ENCODE results near the gene JAK3.

- no peak for TF ChIP-seq POLR2AphosphoS5 (IDR thresholded peaks at IDR 0.05; ENCODE audit: low read depth, low read length)
- no peak for TF ChIP-seq POLR2A (IDR thresholded peaks at IDR 0.05; ENCODE audit: low read depth, low read length)
- TF ChIP-seq PAX5 (IDR thresholded peaks at IDR 0.05; ENCODE audit: insufficient read depth, low read length, severe bottlenecking): no peak
- no peak for TF ChIP-seq TAF1 (IDR thresholded peaks at IDR 0.05; ENCODE audit: low read depth, low read length)
- TF ChIP-seq SPI1 (IDR thresholded peaks at IDR 0.05; ENCODE audit: low read depth, low read length): no peak
- no peak for TF ChIP-seq POU2F2 (IDR thresholded peaks at IDR 0.05; ENCODE audit: low read depth, low read length)
Measured at GRCh38 chr19:17872251-17873001, 24.6 kb upstream of the JAK3 start.

All from GM12891 (cell line).